CD14-positive monocyte (primary cell): ENCODE measurements around the gene UBE2E1. TPM values are rescaled to one million over a fixed set of nuclear protein-coding genes. Genes with fewer than 3 reads are reported as not detected.

Experiments used
- DNase-seq, 3 donors: peaks; one replicate each; pipeline ENCODE4 v3.0.0-alpha.2; 2011 to 2022
- H2AFZ ChIP-seq: 2 replicates; pipeline ENCODE4 v1.6.0; 2012; ENCODE audit warnings: mild to moderate bottlenecking, low read depth, low read length, inconsistent platforms; ENCODE audit not compliant: insufficient read depth, poor library complexity, severe bottlenecking
- H3K27ac ChIP-seq, 2 donors: 1 replicate in 1 of 2; 2 replicates in 1 of 2; pipeline ENCODE4 v1.5.1; 2012 to 2013; ENCODE audit warnings: low read length in 2 of 2, control low read depth in 1 of 2, inconsistent platforms in 1 of 2, low read depth in 1 of 2, mild to moderate bottlenecking in 1 of 2
- H3K27me3 ChIP-seq, 2 donors: one replicate each; pipeline versions ENCODE4 v1.6.0 to v1.6.1; 2011 to 2013; ENCODE audit warnings: low read length in 2 of 2; ENCODE audit not compliant: control insufficient read depth in 2 of 2, insufficient read depth in 2 of 2
- H3K36me3 ChIP-seq, 2 donors: replicated peaks in 1 of 2; 1 replicate in 1 of 2; 2 replicates in 1 of 2; pipeline versions ENCODE4 v1.5.1 to v1.6.1; 2012 to 2013; ENCODE audit warnings: low read length in 2 of 2, control low read depth in 1 of 2, inconsistent platforms in 1 of 2, mild to moderate bottlenecking in 1 of 2; ENCODE audit not compliant: insufficient read depth in 2 of 2, control insufficient read depth in 1 of 2
- H3K4me1 ChIP-seq, 2 donors: 1 replicate in 1 of 2; 2 replicates in 1 of 2; pipeline versions ENCODE4 v1.5.1 to v1.6.1; 2012 to 2013; ENCODE audit warnings: low read length in 2 of 2, control low read depth in 1 of 2, inconsistent platforms in 1 of 2, mild to moderate bottlenecking in 1 of 2, moderate library complexity in 1 of 2; ENCODE audit not compliant: insufficient read depth in 2 of 2, control insufficient read depth in 1 of 2
- H3K4me2 ChIP-seq: replicated peaks from 2 replicates; pipeline ENCODE3; 2012; ENCODE audit warnings: low read length, moderate library complexity, mild to moderate bottlenecking; ENCODE audit not compliant: poor library complexity, severe bottlenecking; ENCODE audit errors: extremely low read depth
- H3K4me3 ChIP-seq, 3 experiments: fragments of 200-600 bp in 1 of 3; sonication (generic) in 1 of 3; replicated peaks in 1 of 3; 1 replicate in 2 of 3; 2 replicates in 1 of 3; pipeline ENCODE4 v1.5.1; 2011 to 2013; ENCODE audit warnings: low read length in 3 of 3, mild to moderate bottlenecking in 3 of 3, control low read depth in 2 of 3, low read depth in 2 of 3, inconsistent platforms in 1 of 3, moderate library complexity in 1 of 3
- H3K79me2 ChIP-seq: 2 replicates; pipeline ENCODE4 v1.6.0; 2012; ENCODE audit warnings: mild to moderate bottlenecking, control low read depth, inconsistent platforms, low read length, moderate library complexity; ENCODE audit not compliant: insufficient read depth
- H3K9ac ChIP-seq: 2 replicates; pipeline ENCODE4 v1.6.0; 2017; ENCODE audit warnings: low read length, mild to moderate bottlenecking; ENCODE audit not compliant: insufficient read depth, poor library complexity, severe bottlenecking
- H3K9me3 ChIP-seq, 2 donors: replicated peaks in 1 of 2; 1 replicate in 1 of 2; 2 replicates in 1 of 2; pipeline versions ENCODE4 v1.5.1 to v1.6.1; 2012 to 2013; ENCODE audit warnings: low read length in 2 of 2, control low read depth in 1 of 2; ENCODE audit not compliant: control insufficient read depth in 1 of 2, insufficient read depth in 1 of 2
- H4K20me1 ChIP-seq: 2 replicates; pipeline ENCODE4 v1.6.0; 2012; ENCODE audit warnings: mild to moderate bottlenecking, low read length, control low read depth, moderate library complexity; ENCODE audit not compliant: insufficient read depth
- H3K27ac Mint-ChIP-seq, 7 donors: one replicate each; pipeline ENCODE4 v1.8.0; 2020; ENCODE audit warnings: mild to moderate bottlenecking in 7 of 7, mixed read lengths in 7 of 7, moderate library complexity in 6 of 7, inconsistent platforms in 2 of 7
- H3K27me3 Mint-ChIP-seq, 3 donors: one replicate each; pipeline ENCODE4 v1.8.0; 2021 to 2022; ENCODE audit warnings: low read depth in 3 of 3, mild to moderate bottlenecking in 3 of 3, mixed read lengths in 3 of 3, moderate library complexity in 3 of 3, inconsistent platforms in 1 of 3
- H3K36me3 Mint-ChIP-seq, 2 donors: one replicate each; pipeline ENCODE4 v1.8.0; 2020; ENCODE audit warnings: mixed read lengths in 2 of 2, inconsistent platforms in 1 of 2, mild to moderate bottlenecking in 1 of 2
- H3K4me1 Mint-ChIP-seq: one replicate; pipeline ENCODE4 v1.8.0; 2020; ENCODE audit warnings: mild to moderate bottlenecking, mixed read lengths
- H3K4me3 Mint-ChIP-seq, 2 donors: one replicate each; pipeline ENCODE4 v1.8.0; 2020; ENCODE audit warnings: mild to moderate bottlenecking in 2 of 2, mixed read lengths in 2 of 2, moderate library complexity in 1 of 2
- H3K9me3 Mint-ChIP-seq, 7 donors: one replicate each; pipeline ENCODE4 v1.8.0; 2020 to 2022; ENCODE audit warnings: mixed read lengths in 7 of 7, mild to moderate bottlenecking in 6 of 7, moderate library complexity in 6 of 7, inconsistent platforms in 2 of 7
- CTCF ChIP-seq: fragments of 200-600 bp; IDR thresholded peaks from one replicate; pipeline ENCODE4 v1.8.0; 2022; ENCODE audit warnings: antibody characterized with exemption, mild to moderate bottlenecking
- WGBS: methylation state at CpG from one replicate; pipeline ENCODE4 v1.1.5; 2013; ENCODE audit warnings: missing lambda C conversion rate; ENCODE audit not compliant: insufficient coverage; 5-methylcytosine and 5-hydroxymethylcytosine counted together
- intact Hi-C, 2 donors: fragments of 100-400 bp; cut with micrococcal nuclease; formaldehyde crosslinking; loops; one replicate each; pipeline versions ENCODE4 v1.15.0 to v1.15.1; 2023
- polyA plus RNA-seq, 3 donors: library from polyadenylated mRNA; depleted of rRNA in 1 of 3; unstranded in 2 of 3; stranded (reverse) in 1 of 3; fragments of 300-500 nt in 2 of 3; fragments of >200 nt in 1 of 3; fragmentation: Illumina TruSeq in 2 of 3; gene quantifications; 1 replicate in 2 of 3; 2 replicates in 1 of 3; pipeline ENCODE4 v1.2.3, GENCODE V29; 2012 to 2021

Gene UBE2E1
- polyA plus RNA-seq, 3 donors, result 31.3 to 60.2 (median 34.6) TPM

GRCh38 chr3:23760871-23761373 is 44.8 kb upstream of the UBE2E1 start:
- no peak overlapping the region for H3K9ac ChIP-seq
- Mint-ChIP-seq H3K4me1 (peaks cover 23% of the 10 kb centered on the region), H3K27me3 (peaks cover 0 to 2% (median 0%) of the 10 kb centered on the region in 3 donors), H3K36me3 (no peaks in the 10 kb centered on the region), H3K27ac (no peak overlapping the region), H3K9me3 (peaks cover 0 to 4% (median under 1%) of the 10 kb centered on the region in 7 donors), H3K4me3 (no peak overlapping the region)
- H4K20me1 ChIP-seq, result no peaks in the 10 kb centered on the region
- WGBS, result 25% methylated on average over 2 of the region's 7 CpGs
- H3K27me3 ChIP-seq, result no peaks in the 10 kb centered on the region
- no peak overlapping the region for H3K27ac ChIP-seq
- no peaks in the 10 kb centered on the region for H3K9me3 ChIP-seq
- no peak overlapping the region for H3K4me3 ChIP-seq
- peak overlapping the region; percentile 46 for H2AFZ ChIP-seq
- H3K4me1 ChIP-seq, result peaks cover 7 to 11% of the 10 kb centered on the region in 2 donors
- TF ChIP-seq CTCF, result no peak
- no peak overlapping the region for H3K4me2 ChIP-seq
- H3K79me2 ChIP-seq, result no peaks in the 10 kb centered on the region
- intact Hi-C loops, result no loop called here
- no peaks in the 10 kb centered on the region for H3K36me3 ChIP-seq
- no peak for DNase-seq

- intact Hi-C loops, result no loop called here
- Mint-ChIP-seq H3K36me3 (no peaks in the 10 kb centered on the region), H3K9me3 (peaks cover 3 to 7% (median 4%) of the 10 kb centered on the region in 7 donors), H3K27me3 (peaks cover 0 to 2% (median 0%) of the 10 kb centered on the region in 3 donors), H3K4me1 (peaks cover 23% of the 10 kb centered on the region), H3K27ac (no peak overlapping the region), H3K4me3 (no peak overlapping the region)
- Histone ChIP-seq H3K36me3 (no peaks in the 10 kb centered on the region), H3K4me1 (peaks cover 7 to 11% of the 10 kb centered on the region in 2 donors), H3K9me3 (no peaks in the 10 kb centered on the region), H3K4me2 (no peak overlapping the region), H4K20me1 (no peaks in the 10 kb centered on the region), H3K27ac (no peak overlapping the region), H3K27me3 (no peaks in the 10 kb centered on the region), H2AFZ (peak overlapping the region; percentile 46), H3K4me3 (no peak overlapping the region), H3K9ac (no peak overlapping the region), H3K79me2 (no peaks in the 10 kb centered on the region)
- WGBS, result no CpG with 5 or more reads among the region's 2 CpGs
- peak in 2 of 3 donors; percentile 29 to 56 for DNase-seq
- peak; percentile 16 for TF ChIP-seq CTCF
Observed at GRCh38 chr3:23761440-23761896, 44.3 kb upstream of the UBE2E1 start.
